ENCODE results near the gene F8. TPM values are rescaled to one million over a fixed set of nuclear protein-coding genes. Genes with fewer than 3 reads are reported as not detected.
A peak's percentile ranks its signal among the peaks of the same experiment; 100 is the strongest.

The F8 gene
- total RNA-seq (2014; rRNA removed; shearing (Covaris generic)) = 3.3 and 3.7 TPM in 2 replicates

DNA sequence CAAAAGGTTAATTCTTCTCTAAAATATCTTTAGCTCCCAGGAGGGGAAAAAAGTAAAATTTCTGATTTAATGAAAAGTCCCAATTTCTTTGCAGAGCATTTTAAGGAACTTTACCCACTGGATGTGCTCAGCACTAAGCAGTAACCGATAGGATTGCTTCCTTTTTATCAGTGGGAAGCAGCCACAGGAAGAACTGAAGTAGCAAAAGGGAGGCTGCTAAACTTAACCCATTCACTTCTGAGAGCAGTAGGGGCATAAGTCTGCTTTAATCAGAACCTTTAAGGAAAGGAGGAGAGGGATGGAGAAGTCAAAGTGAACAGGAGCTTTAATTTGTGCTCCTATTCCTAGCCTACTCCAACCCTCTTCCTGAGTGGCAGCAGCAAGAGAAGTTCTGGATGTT, at the start of gene F8:
TSS of gene F8 (minus strand) at position 139 of the 400 bp plus-strand sequence. CDS start 171 bp downstream, outside the sequence.
- 0 out of 2 replicates have a peak, but pooled peaks cover 3% of the 10 kb centered on the region for H3K36me3 ChIP-seq
- H3K27me3 ChIP-seq (replicated peaks) = no peaks in the 10 kb centered on the region
- no peak within 1 kb of the TSS for H3K4me3 ChIP-seq
- H3K27ac ChIP-seq = no peak within 1 kb of the TSS
- H3K4me1 ChIP-seq (replicated peaks) = no peaks in the 10 kb centered on the region
- no peak for DNase-seq (ENCODE audit: low read depth in 1 of 2, low spot score in 2 of 2)
- H3K9me3 ChIP-seq (replicated peaks) = no peaks in the 10 kb centered on the region

DNA sequence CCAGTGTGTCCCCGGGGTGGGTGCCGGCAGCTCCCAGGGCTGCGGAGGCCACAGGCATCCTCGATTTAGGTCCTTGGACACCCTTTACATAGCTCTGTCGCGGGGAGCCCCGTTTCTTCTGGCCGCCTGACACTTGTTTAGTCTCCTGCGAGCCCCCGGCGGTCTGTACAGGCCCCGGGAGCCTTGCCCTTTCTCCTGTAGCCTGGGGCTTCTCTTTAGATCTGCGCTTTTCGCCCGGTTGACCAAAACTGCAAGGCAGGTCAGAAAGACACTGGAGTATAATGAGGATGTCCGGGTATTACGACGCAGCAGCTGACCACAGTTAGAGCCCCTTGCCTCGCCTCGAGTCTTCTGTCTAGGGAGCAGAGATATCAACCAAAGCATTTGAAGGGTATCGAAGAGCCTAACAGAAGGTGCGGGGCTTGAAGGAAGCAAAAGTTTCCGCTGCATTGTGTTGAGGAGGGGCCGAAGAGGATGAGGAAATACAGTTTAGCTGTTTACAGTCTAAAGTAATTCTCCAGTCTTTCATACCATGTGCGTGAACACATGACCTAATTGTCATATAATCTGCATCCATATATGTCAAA, 49.3 kb upstream of the F8 start:
- Histone ChIP-seq H3K9me3 (replicated peaks) (no peaks in the 10 kb centered on the region), H3K4me1 (replicated peaks) (peaks cover 14% of the 10 kb centered on the region), H3K4me3 (peak overlapping the region; percentile 72), H3K36me3 (peaks cover 9% of the 10 kb centered on the region; the same call in 1 of the 2 replicates), H3K27me3 (replicated peaks) (no peaks in the 10 kb centered on the region), H3K27ac (no peak overlapping the region)
- DNase-seq (ENCODE audit: low read depth in 1 of 2, low spot score in 2 of 2) = no peak

DNA sequence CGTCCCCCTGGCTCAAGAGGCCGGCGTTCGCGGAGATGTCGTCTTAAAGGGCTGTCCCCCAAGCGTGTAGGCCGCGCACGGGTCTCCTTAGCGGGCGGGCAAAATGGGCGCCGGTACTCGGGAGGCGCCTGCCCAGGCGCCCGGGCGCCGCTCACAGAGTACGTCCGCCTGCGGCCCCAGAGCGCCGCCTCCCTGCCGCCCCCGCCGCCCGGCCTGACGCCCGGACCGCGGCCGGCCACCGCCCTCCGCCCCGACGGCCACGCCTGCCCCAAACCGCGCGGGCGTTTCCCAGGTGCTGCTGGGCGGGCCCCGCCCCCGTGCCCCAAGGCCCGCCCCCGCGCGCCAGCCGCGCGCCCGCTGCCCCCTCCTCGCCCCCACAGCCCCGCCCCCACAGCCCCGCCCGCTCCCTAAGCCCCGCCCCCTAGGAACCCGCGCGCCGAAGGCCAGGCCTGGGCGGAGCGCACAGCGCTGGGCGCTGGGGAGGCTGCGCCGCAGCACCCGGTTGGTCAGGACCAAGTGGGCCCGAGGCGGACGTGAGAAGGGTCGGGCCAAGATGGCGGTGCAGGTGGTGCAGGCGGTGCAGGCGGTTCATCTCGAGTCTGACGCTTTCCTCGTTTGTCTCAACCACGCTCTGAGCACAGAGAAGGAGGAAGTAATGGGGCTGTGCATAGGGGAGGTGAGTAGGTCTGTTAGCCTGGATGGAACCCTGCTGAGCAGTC, 48.6 kb upstream of the F8 start, which contains the start of the genes BRCC3, CMC4 and MTCP1:
TSS of gene BRCC3 (plus strand) at position 534 of the 719 bp plus-strand sequence. CDS start at position 554, 20 bp downstream.
TSS of gene CMC4 (minus strand) at position 162 of the 719 bp plus-strand sequence. CDS start 7,113 bp downstream, outside the sequence.
TSS of gene MTCP1 (minus strand) at position 162 of the 719 bp plus-strand sequence. CDS start 5,126 bp downstream, outside the sequence.
- H3K36me3 ChIP-seq = peaks cover 9% of the 10 kb centered on the region; the same call in 1 of the 2 replicates
- no peaks in the 10 kb centered on the region for H3K27me3 ChIP-seq (replicated peaks)
- H3K4me1 ChIP-seq (replicated peaks) = peaks cover 14% of the 10 kb centered on the region
- H3K27ac ChIP-seq = peak within 1 kb of the TSS; percentile 95
- H3K9me3 ChIP-seq (replicated peaks) = no peaks in the 10 kb centered on the region
- DNase-seq (ENCODE audit: low read depth in 1 of 2, low spot score in 2 of 2) = peak; percentile 63 to 76
- H3K4me3 ChIP-seq = peak within 1 kb of the TSS; percentile 72

- Histone ChIP-seq H3K27ac (peak overlapping the region; percentile 95), H3K4me1 (replicated peaks) (peaks cover 20% of the 10 kb centered on the region), H3K36me3 (peaks cover 9% of the 10 kb centered on the region; the same call in 1 of the 2 replicates), H3K27me3 (replicated peaks) (no peaks in the 10 kb centered on the region), H3K4me3 (peak overlapping the region; percentile 72), H3K9me3 (replicated peaks) (no peaks in the 10 kb centered on the region)
- DNase-seq (ENCODE audit: low read depth in 1 of 2, low spot score in 2 of 2) = no peak
Measured at GRCh38 chrX:155070663-155070974, 48.1 kb upstream of the F8 start.

- peak in 1 of 2 experiments; percentile 2 for DNase-seq (ENCODE audit: low read depth in 1 of 2, low spot score in 2 of 2)
- peaks cover 25% of the 10 kb centered on the region for H3K4me1 ChIP-seq (replicated peaks)
- peak overlapping the region; percentile 95 for H3K27ac ChIP-seq
- H3K27me3 ChIP-seq (replicated peaks) = no peaks in the 10 kb centered on the region
- no peaks in the 10 kb centered on the region for H3K9me3 ChIP-seq (replicated peaks)
- peak overlapping the region; percentile 72 for H3K4me3 ChIP-seq
- peaks cover 6% of the 10 kb centered on the region; the same call in 1 of the 2 replicates for H3K36me3 ChIP-seq
Measured at GRCh38 chrX:155070038-155070437, 47.5 kb upstream of the F8 start.

DNA sequence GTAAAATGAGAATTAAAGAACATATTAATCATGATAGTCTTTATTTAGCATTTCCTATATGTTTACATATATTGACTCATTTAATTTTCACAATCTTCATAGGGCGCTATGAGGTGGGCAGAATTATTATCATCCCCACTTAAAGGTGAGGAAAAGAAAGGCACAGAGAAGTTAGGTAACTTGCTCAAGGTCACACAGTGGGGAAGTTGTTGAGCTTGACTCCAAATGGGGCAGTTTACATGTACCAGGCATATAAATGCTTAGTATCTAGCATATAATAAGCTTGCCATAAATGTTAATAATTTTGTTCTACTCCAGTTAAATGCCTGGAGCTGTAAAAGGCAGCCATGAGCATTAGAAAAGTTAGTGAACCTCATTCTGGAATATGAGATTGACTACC, 46.9 kb upstream of the F8 start:
- peaks cover 6% of the 10 kb centered on the region; the same call in 1 of the 2 replicates for H3K36me3 ChIP-seq
- no peaks in the 10 kb centered on the region for H3K9me3 ChIP-seq (replicated peaks)
- H3K27me3 ChIP-seq (replicated peaks) = no peaks in the 10 kb centered on the region
- no peak for DNase-seq (ENCODE audit: low read depth in 1 of 2, low spot score in 2 of 2)
- peak overlapping the region; percentile 72 for H3K4me3 ChIP-seq
- H3K27ac ChIP-seq = no peak overlapping the region
- H3K4me1 ChIP-seq (replicated peaks) = peaks cover 29% of the 10 kb centered on the region

- 0 out of 2 replicates have a peak, but pooled peaks cover 2% of the 10 kb centered on the region for H3K36me3 ChIP-seq
- H3K27me3 ChIP-seq (replicated peaks) = no peaks in the 10 kb centered on the region
- no peaks in the 10 kb centered on the region for H3K9me3 ChIP-seq (replicated peaks)
- H3K27ac ChIP-seq = 0 out of 2 replicates have a peak overlapping the region, but pooled peaks have one; percentile 21
- H3K4me3 ChIP-seq = no peak overlapping the region
- H3K4me1 ChIP-seq (replicated peaks) = peaks cover 29% of the 10 kb centered on the region
- peak; percentile 35 to 50 for DNase-seq (ENCODE audit: low read depth in 1 of 2, low spot score in 2 of 2)
Measured at GRCh38 chrX:155068165-155068564, 45.6 kb upstream of the F8 start.

- peaks cover 29% of the 10 kb centered on the region for H3K4me1 ChIP-seq (replicated peaks)
- no peaks in the 10 kb centered on the region for H3K9me3 ChIP-seq (replicated peaks)
- H3K36me3 ChIP-seq = peaks cover 4% of the 10 kb centered on the region; the same call in 1 of the 2 replicates
- no peak overlapping the region for H3K27ac ChIP-seq
- no peak overlapping the region for H3K4me3 ChIP-seq
- no peaks in the 10 kb centered on the region for H3K27me3 ChIP-seq (replicated peaks)
- DNase-seq (ENCODE audit: low read depth in 1 of 2, low spot score in 2 of 2) = peak in 1 of 2 experiments; percentile 14
Measured at GRCh38 chrX:155065035-155065734, 42.7 kb upstream of the F8 start.

GRCh38 chrX:155061760-155062159, 39.2 kb upstream of the F8 start:
- H3K36me3 ChIP-seq = peaks cover 6% of the 10 kb centered on the region
- peaks cover 15% of the 10 kb centered on the region for H3K4me1 ChIP-seq (replicated peaks)
- H3K9me3 ChIP-seq (replicated peaks) = no peaks in the 10 kb centered on the region
- no peak for DNase-seq (ENCODE audit: low read depth in 1 of 2, low spot score in 2 of 2)
- H3K27me3 ChIP-seq (replicated peaks) = no peaks in the 10 kb centered on the region
- H3K4me3 ChIP-seq = no peak overlapping the region
- H3K27ac ChIP-seq = no peak overlapping the region

DNA sequence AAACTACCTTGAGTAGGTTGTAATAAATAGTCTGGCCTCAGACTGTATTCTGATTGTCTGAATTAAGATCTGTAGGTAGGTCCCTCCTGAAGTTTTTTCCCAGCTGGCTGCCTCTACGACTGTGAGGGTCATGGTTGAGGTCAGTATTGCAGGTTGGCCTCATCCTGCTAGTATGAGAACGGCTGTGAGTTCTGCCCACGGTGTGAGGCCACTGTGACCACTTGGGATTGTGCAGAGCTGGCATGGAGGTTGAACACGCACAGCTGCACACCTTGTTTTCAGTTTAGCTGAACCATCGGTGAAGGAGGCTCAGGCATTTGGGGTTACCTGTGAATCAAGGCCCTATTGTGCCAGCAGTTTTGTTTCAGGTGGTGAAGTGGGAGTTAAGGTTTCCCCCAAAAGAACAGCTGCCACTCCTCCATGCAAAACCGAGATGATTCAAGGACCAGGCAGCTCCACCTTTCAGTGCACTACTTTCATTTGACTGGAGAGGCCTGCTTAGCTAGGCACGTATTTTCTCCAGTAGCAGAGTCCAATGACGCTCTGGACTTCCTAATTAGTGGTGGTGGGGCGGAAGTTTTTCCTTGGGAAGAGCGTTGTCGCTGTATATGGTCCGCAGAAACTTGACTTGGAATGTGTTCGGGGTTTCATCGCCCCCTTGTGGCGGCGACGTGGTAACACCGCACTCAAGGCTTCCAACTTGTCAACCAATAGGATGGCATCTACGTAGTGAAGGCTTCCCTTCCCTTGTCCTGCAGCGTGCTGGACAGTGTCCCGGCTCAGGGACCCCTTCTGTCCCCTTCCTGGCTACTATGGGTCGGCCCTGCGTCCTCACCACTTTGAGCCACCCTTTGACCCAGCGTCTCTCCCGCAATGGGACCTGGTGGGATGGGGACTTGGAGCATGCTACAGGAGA, 34.6 kb upstream of the F8 start:
- Histone ChIP-seq H3K4me1 (replicated peaks) (no peaks in the 10 kb centered on the region), H3K36me3 (peaks cover 6% of the 10 kb centered on the region), H3K27me3 (replicated peaks) (no peaks in the 10 kb centered on the region), H3K4me3 (no peak overlapping the region), H3K9me3 (replicated peaks) (no peaks in the 10 kb centered on the region), H3K27ac (no peak overlapping the region)
- peak; percentile 45 to 47 for DNase-seq (ENCODE audit: low read depth in 1 of 2, low spot score in 2 of 2)

GRCh38 chrX:155056471-155056870, 33.9 kb upstream of the F8 start:
- H3K4me1 ChIP-seq (replicated peaks) = no peaks in the 10 kb centered on the region
- no peaks in the 10 kb centered on the region for H3K9me3 ChIP-seq (replicated peaks)
- no peak overlapping the region for H3K4me3 ChIP-seq
- H3K27me3 ChIP-seq (replicated peaks) = no peaks in the 10 kb centered on the region
- no peak for DNase-seq (ENCODE audit: low read depth in 1 of 2, low spot score in 2 of 2)
- no peak overlapping the region for H3K27ac ChIP-seq
- H3K36me3 ChIP-seq = peaks cover 6% of the 10 kb centered on the region

DNA sequence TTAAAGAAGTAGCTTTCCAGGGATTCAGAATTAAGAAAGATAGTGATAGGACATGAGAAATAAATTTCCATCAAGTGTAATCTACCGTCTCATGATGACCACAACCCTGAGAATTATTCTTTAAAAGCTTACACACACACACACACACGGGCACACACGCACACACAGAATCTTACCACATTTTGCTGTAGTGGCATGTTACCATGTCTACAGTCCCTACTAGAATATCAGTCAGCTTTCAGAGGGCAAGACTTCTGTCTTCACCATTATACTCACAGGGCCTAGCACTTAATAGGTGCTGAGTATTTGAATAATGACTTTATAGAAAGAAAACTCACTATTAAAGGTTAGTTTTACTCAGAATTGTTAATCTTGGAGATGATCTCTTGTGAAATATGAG, 33.0 kb upstream of the F8 start:
- Histone ChIP-seq H3K27ac (no peak overlapping the region), H3K4me1 (replicated peaks) (no peaks in the 10 kb centered on the region), H3K27me3 (replicated peaks) (no peaks in the 10 kb centered on the region), H3K4me3 (no peak overlapping the region), H3K36me3 (peaks cover 5% of the 10 kb centered on the region), H3K9me3 (replicated peaks) (no peaks in the 10 kb centered on the region)
- DNase-seq (ENCODE audit: low read depth in 1 of 2, low spot score in 2 of 2) = no peak

GRCh38 chrX:155054255-155054654, 31.7 kb upstream of the F8 start:
- Histone ChIP-seq H3K27ac (no peak overlapping the region), H3K27me3 (replicated peaks) (no peaks in the 10 kb centered on the region), H3K36me3 (no peaks in the 10 kb centered on the region; the same call in 1 of the 2 replicates), H3K4me1 (replicated peaks) (no peaks in the 10 kb centered on the region), H3K9me3 (replicated peaks) (no peaks in the 10 kb centered on the region), H3K4me3 (no peak overlapping the region)
- DNase-seq (ENCODE audit: low read depth in 1 of 2, low spot score in 2 of 2) = no peak

Measured in SJSA1 (cell line).